IPS-18a (cell line): ENCODE results near the gene RBM7.

ENCODE experiments used
- H3K27ac ChIP-seq: one replicate; pipeline ENCODE4 v1.5.1; 2013; ENCODE audit warnings: low read length
- H3K27me3 ChIP-seq: one replicate; pipeline ENCODE4 v1.6.1; 2013; ENCODE audit warnings: mild to moderate bottlenecking, low read length; ENCODE audit not compliant: control insufficient read depth, insufficient read depth
- H3K36me3 ChIP-seq: one replicate; pipeline ENCODE4 v1.6.1; 2013; ENCODE audit warnings: low read depth, low read length; ENCODE audit not compliant: control insufficient read depth
- H3K4me1 ChIP-seq: one replicate; pipeline ENCODE4 v1.6.1; 2013; ENCODE audit warnings: low read depth, low read length; ENCODE audit not compliant: control insufficient read depth
- H3K4me3 ChIP-seq: one replicate; pipeline ENCODE4 v1.5.1; 2013; ENCODE audit warnings: low read length
- H3K9ac ChIP-seq: one replicate; pipeline ENCODE4 v1.6.1; 2013; ENCODE audit warnings: mild to moderate bottlenecking, low read length, moderate library complexity
- H3K9me3 ChIP-seq: one replicate; pipeline ENCODE4 v1.6.1; 2013; ENCODE audit warnings: low read depth, low read length; ENCODE audit not compliant: control insufficient read depth

Gene RBM7, protein sequence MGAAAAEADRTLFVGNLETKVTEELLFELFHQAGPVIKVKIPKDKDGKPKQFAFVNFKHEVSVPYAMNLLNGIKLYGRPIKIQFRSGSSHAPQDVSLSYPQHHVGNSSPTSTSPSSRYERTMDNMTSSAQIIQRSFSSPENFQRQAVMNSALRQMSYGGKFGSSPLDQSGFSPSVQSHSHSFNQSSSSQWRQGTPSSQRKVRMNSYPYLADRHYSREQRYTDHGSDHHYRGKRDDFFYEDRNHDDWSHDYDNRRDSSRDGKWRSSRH

GRCh38 chr11:114400216-114400914 is at the start of gene RBM7, which contains the start of gene C11orf71:
RBM7 (plus strand) TSS chr11:114400666; CDS start chr11:114400672, 6 bp downstream.
C11orf71 (minus strand) TSS chr11:114400511; CDS start chr11:114400331, 180 bp downstream.
- H3K27me3 ChIP-seq = no peaks in the 10 kb centered on the region
- H3K9ac ChIP-seq = peak within 1 kb of the TSS; percentile 96
- peak within 1 kb of the TSS; percentile 97 for H3K27ac ChIP-seq
- peaks cover 10% of the 10 kb centered on the region for H3K36me3 ChIP-seq
- no peaks in the 10 kb centered on the region for H3K9me3 ChIP-seq
- H3K4me1 ChIP-seq = peaks cover 14% of the 10 kb centered on the region
- H3K4me3 ChIP-seq = peak within 1 kb of the TSS; percentile 98

GRCh38 chr11:114353443-114353842 is 47.0 kb upstream of the RBM7 start:
- Histone ChIP-seq H3K4me1 (no peaks in the 10 kb centered on the region), H3K27me3 (no peaks in the 10 kb centered on the region), H3K9ac (no peak overlapping the region), H3K36me3 (no peaks in the 10 kb centered on the region), H3K27ac (no peak overlapping the region), H3K9me3 (no peaks in the 10 kb centered on the region), H3K4me3 (no peak overlapping the region)

DNA sequence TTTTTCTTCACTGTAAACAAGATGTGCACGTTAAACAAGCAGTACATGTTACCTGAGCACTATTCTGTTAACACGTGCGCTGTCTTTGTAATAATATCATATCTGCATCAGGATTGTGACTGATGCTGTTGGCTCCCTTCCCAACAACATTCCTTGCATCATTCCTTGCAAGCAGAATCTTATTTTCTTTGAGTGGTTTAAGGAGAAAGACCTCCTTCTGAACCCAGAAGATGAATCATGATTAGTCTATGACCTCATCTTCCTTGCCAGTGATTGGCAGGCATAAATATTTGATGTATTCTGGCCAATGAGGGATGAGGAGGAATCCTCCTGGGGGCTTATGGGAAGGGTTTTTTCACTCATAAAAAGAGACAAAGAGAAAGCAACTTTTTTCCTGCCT is 46.4 kb upstream of the RBM7 start:
- Histone ChIP-seq H3K9me3 (no peaks in the 10 kb centered on the region), H3K27ac (no peak overlapping the region)

GRCh38 chr11:114358716-114359115 is 41.8 kb upstream of the RBM7 start:
- Histone ChIP-seq H3K4me1 (no peaks in the 10 kb centered on the region), H3K9ac (no peak overlapping the region), H3K9me3 (no peaks in the 10 kb centered on the region), H3K36me3 (no peaks in the 10 kb centered on the region), H3K27ac (no peak overlapping the region), H3K27me3 (no peaks in the 10 kb centered on the region), H3K4me3 (no peak overlapping the region)

More for the DNA sequence above, 46.4 kb upstream of the RBM7 start:
- Histone ChIP-seq H3K4me3 (no peak overlapping the region), H3K4me1 (no peaks in the 10 kb centered on the region), H3K9ac (no peak overlapping the region), H3K27me3 (no peaks in the 10 kb centered on the region), H3K36me3 (no peaks in the 10 kb centered on the region)

DNA sequence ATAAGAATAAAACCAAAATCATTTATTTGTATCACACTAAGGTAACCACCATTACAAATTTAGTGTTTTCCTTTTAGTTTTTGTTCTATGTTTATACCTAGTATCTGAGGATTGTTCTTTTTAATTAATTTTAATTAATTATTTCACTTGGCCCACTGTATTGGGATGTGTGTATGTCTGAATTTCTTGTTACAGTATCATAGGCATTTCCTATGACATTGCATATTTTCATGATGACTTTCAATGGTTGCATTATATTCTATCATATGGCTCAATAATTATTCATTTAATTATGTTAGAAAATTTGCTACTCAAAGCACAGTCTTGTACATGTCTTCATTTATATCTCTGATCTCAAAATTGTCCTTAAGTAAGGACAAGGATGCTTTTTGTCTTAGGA is 41.1 kb upstream of the RBM7 start:
- Histone ChIP-seq H3K9me3 (no peaks in the 10 kb centered on the region), H3K27me3 (no peaks in the 10 kb centered on the region), H3K36me3 (no peaks in the 10 kb centered on the region), H3K9ac (no peak overlapping the region), H3K27ac (no peak overlapping the region), H3K4me3 (no peak overlapping the region), H3K4me1 (no peaks in the 10 kb centered on the region)

DNA sequence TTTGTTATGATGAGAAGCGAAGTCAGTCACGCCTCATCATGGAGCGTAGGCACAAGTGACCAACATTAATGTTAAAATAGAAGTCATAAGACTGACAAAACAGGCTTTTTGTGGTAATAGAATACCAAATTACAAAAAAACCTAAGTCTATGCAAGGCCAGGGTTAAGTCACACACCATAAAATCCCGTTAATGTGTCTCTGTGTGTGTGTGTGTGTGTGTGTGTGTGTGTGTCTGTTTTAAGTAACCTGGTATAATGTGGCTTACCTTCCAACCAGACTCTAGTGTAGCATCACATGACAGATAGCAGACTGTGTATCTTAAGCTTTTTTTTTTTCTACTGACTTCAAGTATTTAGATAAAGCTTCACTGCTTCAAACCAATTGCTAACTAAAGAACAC is 38.1 kb upstream of the RBM7 start:
- no peaks in the 10 kb centered on the region for H3K36me3 ChIP-seq
- H3K4me1 ChIP-seq = no peaks in the 10 kb centered on the region
- no peak overlapping the region for H3K27ac ChIP-seq
- H3K9ac ChIP-seq = no peak overlapping the region
- H3K9me3 ChIP-seq = no peaks in the 10 kb centered on the region
- no peaks in the 10 kb centered on the region for H3K27me3 ChIP-seq
- H3K4me3 ChIP-seq = no peak overlapping the region

DNA sequence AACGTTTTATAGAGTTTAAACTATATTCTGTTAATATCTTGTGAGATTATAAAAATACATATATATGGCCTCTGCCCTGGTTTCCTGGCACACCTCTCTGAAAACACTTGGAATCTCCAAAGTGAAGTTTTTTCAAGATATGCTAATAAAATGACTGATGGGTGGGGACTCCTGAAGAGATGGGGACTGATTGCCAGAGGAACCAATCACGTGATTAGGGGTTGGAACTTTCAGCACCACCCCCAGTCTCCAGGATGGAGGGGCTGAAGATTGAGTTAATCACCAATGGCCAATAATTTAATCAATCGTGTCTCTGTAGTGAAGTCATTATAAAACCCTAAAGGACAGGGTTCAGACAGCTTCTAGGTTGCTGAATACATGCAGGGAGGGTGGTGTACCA is 37.5 kb upstream of the RBM7 start:
- no peak overlapping the region for H3K27ac ChIP-seq
- no peaks in the 10 kb centered on the region for H3K4me1 ChIP-seq
- no peak overlapping the region for H3K9ac ChIP-seq
- no peaks in the 10 kb centered on the region for H3K36me3 ChIP-seq
- H3K27me3 ChIP-seq = no peaks in the 10 kb centered on the region
- no peak overlapping the region for H3K4me3 ChIP-seq
- H3K9me3 ChIP-seq = no peaks in the 10 kb centered on the region

DNA sequence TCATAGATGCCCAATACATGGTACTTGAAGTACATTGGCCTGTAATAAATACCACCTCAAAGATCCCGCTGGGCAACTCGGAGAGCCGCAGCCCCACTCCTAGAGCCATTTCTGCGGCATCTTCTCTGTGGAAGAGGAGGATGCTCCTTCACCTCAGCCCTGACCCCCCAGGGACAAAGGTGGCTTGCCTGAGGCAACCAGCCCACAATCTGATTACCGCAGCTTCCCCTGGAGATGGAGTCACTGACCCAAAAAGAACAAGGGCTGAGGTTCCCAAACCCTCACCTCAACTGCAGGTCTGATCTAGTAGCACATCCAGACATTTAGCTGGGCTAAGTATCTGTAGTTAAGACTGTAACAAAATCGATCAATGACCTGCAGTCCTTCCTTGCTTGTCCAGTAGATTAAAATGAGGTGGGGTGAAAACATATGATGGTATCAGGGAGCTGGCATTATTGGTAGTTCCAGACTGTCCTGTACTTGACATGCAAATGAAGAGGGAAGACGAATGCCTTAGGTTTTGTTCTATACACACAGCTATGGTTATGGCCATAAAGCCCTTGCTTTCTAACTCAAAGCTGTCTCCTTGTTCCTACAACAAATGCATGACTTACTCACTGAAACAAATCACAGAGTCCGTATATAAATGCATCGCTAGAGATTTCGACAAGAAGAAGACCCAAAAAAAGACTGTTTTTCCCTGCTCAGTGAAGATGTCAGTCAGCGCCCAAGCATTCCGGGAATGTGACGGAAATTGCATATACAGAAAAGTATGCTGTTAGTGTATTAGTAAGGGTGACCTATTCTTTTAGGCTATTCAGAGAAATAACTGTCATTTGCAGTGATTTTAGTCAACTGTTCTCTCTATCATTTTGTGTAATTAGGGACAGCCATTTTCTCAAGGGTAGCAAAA is 33.9 kb upstream of the RBM7 start:
- Histone ChIP-seq H3K36me3 (no peaks in the 10 kb centered on the region), H3K27me3 (no peaks in the 10 kb centered on the region), H3K4me1 (no peaks in the 10 kb centered on the region), H3K9me3 (no peaks in the 10 kb centered on the region), H3K27ac (no peak overlapping the region), H3K9ac (no peak overlapping the region), H3K4me3 (no peak overlapping the region)

- H3K4me3 ChIP-seq = no peak overlapping the region
- no peaks in the 10 kb centered on the region for H3K36me3 ChIP-seq
- H3K9me3 ChIP-seq = no peaks in the 10 kb centered on the region
- H3K4me1 ChIP-seq = no peaks in the 10 kb centered on the region
- H3K9ac ChIP-seq = no peak overlapping the region
- no peaks in the 10 kb centered on the region for H3K27me3 ChIP-seq
- H3K27ac ChIP-seq = no peak overlapping the region
Observed at GRCh38 chr11:114367244-114367957, 33.1 kb upstream of the RBM7 start.

- no peak overlapping the region for H3K9ac ChIP-seq
- no peak overlapping the region for H3K27ac ChIP-seq
- H3K36me3 ChIP-seq = no peaks in the 10 kb centered on the region
- no peaks in the 10 kb centered on the region for H3K4me1 ChIP-seq
- no peaks in the 10 kb centered on the region for H3K9me3 ChIP-seq
- H3K27me3 ChIP-seq = no peaks in the 10 kb centered on the region
- no peak overlapping the region for H3K4me3 ChIP-seq
Observed at GRCh38 chr11:114368918-114369680, 31.4 kb upstream of the RBM7 start.
